NCI-H1417 treated with DMSO at 0.1 percent for 48 hours (cell line): Measurements from ENCODE around the gene TXNDC11.

Experiments used
- DNase-seq: peaks from one replicate; lab custom pipeline; 2025; lab: John Stamatoyannopoulos, UW

Gene TXNDC11

GRCh38 chr16:11674001-11674817 is 68.4 kb downstream of the TXNDC11 start:
- DNase-seq = no peak

- DNase-seq = no peak
Measured at GRCh38 chr16:11673091-11674000, 69.3 kb downstream of the TXNDC11 start.

- no peak for DNase-seq
Measured at GRCh38 chr16:11672206-11673090, 70.2 kb downstream of the TXNDC11 start.

GRCh38 chr16:11671676-11672075 is 71.0 kb downstream of the TXNDC11 start:
- DNase-seq = no peak

DNA sequence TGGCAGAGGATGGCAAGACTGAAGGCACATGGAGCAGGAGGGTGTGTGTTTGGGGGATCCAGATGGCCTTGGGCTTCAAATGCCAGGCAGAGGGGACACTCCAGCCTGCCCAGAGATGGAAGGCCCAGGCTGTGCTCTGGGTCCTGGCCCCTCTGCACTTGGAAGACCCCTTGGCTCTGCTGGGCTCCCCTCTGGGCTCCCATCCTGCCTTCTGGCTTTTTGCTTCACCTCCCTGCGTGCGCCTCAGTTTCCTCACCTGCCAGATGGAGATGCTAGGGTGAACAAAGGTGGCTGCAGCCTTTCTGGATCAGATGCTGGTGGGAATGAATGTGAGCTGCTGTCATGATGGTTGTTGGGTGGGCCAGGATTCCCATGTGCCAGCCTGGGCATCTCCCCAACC is 71.4 kb downstream of the TXNDC11 start:
- no peak for DNase-seq

DNA sequence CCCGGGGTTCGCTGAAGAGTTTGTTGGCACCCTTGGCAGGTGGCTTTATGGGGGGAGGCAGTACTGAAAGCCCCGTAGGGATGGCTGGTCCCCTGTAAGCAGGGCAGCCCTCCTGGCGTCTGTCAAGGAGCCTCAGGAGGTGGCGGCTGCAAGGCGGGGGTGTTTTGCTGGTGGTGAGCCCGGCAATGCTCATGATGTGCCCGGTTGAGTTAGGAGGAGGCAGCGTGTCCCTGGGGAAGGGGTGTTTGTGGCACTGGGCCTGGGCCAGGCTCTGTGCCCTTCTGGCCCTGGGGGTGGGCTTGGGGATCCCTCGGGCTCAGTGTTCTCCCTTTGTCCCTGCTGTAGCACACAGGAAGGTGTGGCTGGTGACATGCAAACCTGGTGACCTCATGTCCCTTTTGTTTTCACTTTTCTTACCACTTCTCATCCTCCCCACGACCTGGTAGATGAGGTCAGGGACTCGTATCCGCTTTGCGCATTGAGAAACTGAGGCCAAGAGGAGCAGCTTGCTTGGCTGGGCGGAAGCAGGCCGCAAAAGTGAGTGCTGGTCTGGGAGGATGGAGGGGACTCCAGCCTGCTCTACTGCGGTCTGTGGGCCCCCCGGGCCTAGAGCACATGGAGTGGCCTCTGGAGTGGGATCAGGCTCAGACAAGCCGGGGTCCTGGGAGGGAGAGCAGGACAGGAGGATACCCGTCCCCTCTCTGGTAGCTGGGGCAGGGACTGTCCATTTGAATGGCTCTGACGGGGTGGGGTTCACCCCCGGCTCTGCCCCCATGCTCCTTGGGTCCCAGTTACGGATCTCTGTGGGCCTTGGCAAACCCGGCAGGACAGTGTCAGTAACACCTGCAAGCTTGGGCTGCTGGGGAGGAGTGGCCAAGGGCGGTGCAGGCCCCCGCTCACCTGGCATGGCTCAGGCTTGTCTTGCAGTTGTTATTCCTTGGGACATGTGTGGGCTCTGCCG is 72.2 kb downstream of the TXNDC11 start:
- DNase-seq = no peak

- no peak for DNase-seq
Measured at GRCh38 chr16:11669380-11670146, 73.1 kb downstream of the TXNDC11 start.

- DNase-seq = no peak
Measured at GRCh38 chr16:11668623-11669379, 73.9 kb downstream of the TXNDC11 start.

DNA sequence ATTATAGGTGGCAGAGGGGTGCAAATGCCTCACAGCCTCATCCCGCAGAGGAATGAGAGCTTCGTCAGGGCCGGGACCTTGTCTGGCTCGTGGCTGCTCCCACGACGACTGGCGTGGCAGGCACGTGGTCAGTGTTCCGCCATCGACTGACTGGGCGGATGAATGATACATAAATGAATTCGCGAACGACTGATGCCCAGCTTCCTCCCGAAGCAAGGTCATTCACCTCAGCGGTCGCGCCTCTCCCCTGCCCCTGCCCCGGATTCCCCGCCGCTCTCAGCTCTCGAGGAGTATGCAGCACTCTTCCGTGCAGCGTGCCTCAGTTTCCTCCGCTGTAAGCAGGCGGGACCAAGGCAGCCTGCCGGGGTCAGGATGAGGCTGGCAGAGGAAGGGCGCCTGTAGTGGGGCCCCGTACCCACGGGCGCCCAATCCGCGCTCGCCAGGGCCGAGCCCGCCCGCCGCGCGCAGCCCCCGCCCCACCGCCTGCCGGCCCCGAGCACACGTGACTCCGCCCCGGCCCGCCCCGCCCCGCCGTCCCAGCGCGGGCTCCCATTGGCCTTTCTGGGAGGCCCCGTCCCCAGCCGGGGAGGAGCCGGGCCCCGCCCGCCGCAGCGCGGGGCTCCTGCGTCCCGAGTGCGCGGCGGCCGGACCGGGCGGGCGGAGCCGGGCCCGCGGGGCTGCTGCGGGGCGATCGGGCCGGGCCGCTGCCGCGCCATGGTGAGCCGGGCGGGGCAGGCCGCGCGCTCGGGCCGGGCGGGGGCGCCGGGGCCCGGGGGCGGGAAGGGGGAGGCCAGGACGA is 74.6 kb downstream of the TXNDC11 start, which contains the start of gene SNN:
TSS of gene SNN (plus strand) at position 632 of the 799 bp plus-strand sequence. CDS start 7,605 bp downstream, outside the sequence.
- DNase-seq = no peak

- DNase-seq = no peak
Measured at GRCh38 chr16:11667221-11667823, 75.3 kb downstream of the TXNDC11 start.

- DNase-seq = no peak
Measured at GRCh38 chr16:11666103-11667055, 76.3 kb downstream of the TXNDC11 start.

- DNase-seq = no peak
Measured at GRCh38 chr16:11665071-11665491, 77.6 kb downstream of the TXNDC11 start.

DNA sequence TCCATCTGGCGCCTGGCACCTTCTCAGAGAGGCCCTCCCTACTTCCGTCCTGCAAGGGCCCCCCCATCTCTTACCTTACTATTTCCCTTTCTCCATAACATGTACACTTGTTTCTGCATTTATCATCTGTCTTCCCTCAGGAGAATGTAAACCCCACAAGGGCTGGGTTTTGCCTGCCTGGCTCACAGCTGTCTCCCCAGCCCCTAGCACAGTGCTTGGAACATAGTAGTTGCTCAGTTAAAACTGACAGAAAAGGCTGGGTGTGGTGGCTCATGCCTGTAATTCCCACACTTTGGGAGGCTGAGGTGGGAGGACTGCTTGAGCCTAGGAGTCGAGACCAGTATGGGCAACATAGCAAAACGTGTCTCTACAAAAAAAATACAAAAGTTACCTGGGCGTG is 80.1 kb downstream of the TXNDC11 start:
- DNase-seq = no peak

DNA sequence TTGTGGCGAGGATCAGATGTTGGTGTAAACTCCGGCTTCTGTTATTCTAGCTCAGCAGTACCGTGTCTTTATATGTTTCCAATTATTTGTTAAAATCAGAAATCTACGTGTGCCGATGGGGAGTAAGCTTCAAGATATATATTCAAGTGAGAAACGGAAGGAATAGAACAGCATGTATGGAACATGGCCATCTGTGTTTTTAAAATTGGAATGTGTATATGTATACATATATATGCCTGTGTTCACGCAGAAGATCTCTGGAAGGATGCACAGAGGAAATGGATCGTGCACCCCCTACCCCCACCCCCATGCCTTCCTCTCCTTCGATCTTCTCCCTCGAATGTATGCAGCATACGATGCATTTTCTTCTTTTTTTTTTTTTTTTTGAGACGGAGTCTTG is 82.1 kb downstream of the TXNDC11 start:
- DNase-seq = no peak

DNA sequence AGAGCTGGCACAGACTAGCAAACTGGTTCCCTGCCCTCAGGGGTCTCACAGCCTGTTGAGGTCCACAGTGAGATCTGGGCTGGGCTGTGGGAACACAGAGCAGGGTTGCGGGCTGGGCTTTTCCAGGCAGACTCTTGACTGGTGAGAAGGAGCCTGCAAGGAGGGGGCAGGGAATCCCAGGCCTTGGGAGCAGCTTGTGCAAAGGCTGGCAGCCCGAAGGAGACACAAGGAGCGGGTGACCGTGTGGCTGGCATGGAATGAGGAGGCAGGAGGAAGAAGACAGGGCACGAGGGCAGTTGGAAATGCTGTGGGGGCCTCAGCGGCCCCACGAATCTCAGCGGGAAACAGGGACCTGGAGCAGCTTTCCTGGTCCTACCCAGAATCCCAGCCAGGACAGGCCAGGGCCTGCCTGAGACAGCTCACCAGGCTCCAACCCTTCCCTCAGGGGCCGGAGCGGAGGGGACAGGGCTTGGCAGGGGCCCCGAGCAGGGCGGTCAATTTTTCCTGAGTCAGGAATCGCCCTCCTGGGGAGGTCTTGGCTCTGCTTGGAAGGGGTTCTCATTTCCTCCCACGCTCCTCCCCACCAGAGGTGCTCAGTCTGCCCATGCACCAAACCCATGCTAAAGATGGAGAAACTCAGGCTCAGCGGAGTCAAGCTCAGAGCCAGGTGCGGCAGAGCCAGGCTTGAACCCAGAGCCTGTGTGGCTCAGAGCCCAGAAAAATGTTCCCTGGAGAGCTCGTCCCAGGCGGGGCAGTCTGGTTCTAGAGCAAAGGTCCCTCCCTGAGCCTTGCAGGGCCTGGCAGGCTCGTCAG is 83.6 kb downstream of the TXNDC11 start:
- no peak for DNase-seq

GRCh38 chr16:11657556-11657955 is 85.1 kb downstream of the TXNDC11 start:
- DNase-seq = no peak
